Natural killer cell treated with Interleukin-12 subunit alpha and Interleukin-12 subunit beta and Interleukin-15 and Interleukin-18, amount 100 ng/mL, for 72 hours (primary cell): Measurements from ENCODE around the gene KIF6. TPM values are rescaled to one million over a fixed set of nuclear protein-coding genes. Genes with fewer than 3 reads are reported as not detected.
"Not testable (repeated sequence)": the region's sequence is repeated elsewhere in the genome, so short reads cannot be mapped to it uniquely, and the experiment has no call there.

Source experiments
- ATAC-seq, 2 donors: fragments of 150-1000 bp; cut with Tn5 transposase in 1 of 2; sonication (Bioruptor Pico), chemical (Tn5 transposase) in 1 of 2; 2 replicates each; pipeline ENCODE4 v1.10.0; 2021
- DNase-seq: peaks from one replicate; pipeline ENCODE4 v3.0.0; 2022; ENCODE audit warnings: low spot score
- H3K27ac Mint-ChIP-seq, 2 donors: 1 replicate in 1 of 2; 2 replicates in 1 of 2; pipeline ENCODE4 v1.8.0; 2022; ENCODE audit warnings: mixed read lengths in 2 of 2, mild to moderate bottlenecking in 1 of 2, moderate library complexity in 1 of 2
- H3K27me3 Mint-ChIP-seq, 2 donors: 1 replicate in 1 of 2; 2 replicates in 1 of 2; pipeline ENCODE4 v1.8.0; 2022; ENCODE audit warnings: mixed read lengths in 2 of 2
- H3K36me3 Mint-ChIP-seq: one replicate; pipeline ENCODE4 v1.8.0; 2022; ENCODE audit warnings: mixed read lengths
- H3K4me1 Mint-ChIP-seq, 2 donors: 1 replicate in 1 of 2; 2 replicates in 1 of 2; pipeline ENCODE4 v1.8.0; 2022; ENCODE audit warnings: low read depth in 2 of 2, mixed read lengths in 2 of 2, mild to moderate bottlenecking in 1 of 2
- H3K4me3 Mint-ChIP-seq: one replicate; pipeline ENCODE4 v1.8.0; 2022; ENCODE audit warnings: mixed read lengths
- H3K9me3 Mint-ChIP-seq: 2 replicates; pipeline ENCODE4 v1.8.0; 2022; ENCODE audit warnings: mixed read lengths
- total RNA-seq, 2 donors: library from RNA; stranded (reverse); gene quantifications; one replicate each; pipeline ENCODE4 v1.2.3, GENCODE V29; 2022

Gene KIF6
- total RNA-seq, 2 donors from 2014 or later, result not detected

- Mint-ChIP-seq H3K4me3 (no peak overlapping the region), H3K27ac (no peak overlapping the region), H3K9me3 (no peaks in the 10 kb centered on the region), H3K36me3 (no peaks in the 10 kb centered on the region), H3K27me3 (peaks cover 19 to 27% of the 10 kb centered on the region in 2 donors), H3K4me1 (no peaks in the 10 kb centered on the region)
- DNase-seq (no peak), ATAC-seq (no peak)
These were observed 203.2 kb downstream of the KIF6 start for GRCh38 chr6:39521958-39522357.

- no peak overlapping the region for H3K27ac Mint-ChIP-seq
- H3K27me3 Mint-ChIP-seq, result peaks cover 15 to 22% of the 10 kb centered on the region in 2 donors
- no peaks in the 10 kb centered on the region for H3K4me1 Mint-ChIP-seq
- DNase-seq (no peak), ATAC-seq (no peak)
- no peaks in the 10 kb centered on the region for H3K9me3 Mint-ChIP-seq
- H3K4me3 Mint-ChIP-seq, result no peak overlapping the region
- no peaks in the 10 kb centered on the region for H3K36me3 Mint-ChIP-seq
These were observed 204.3 kb downstream of the KIF6 start for GRCh38 chr6:39520916-39521315.

- DNase-seq (no peak), ATAC-seq (no peak)
- Mint-ChIP-seq H3K27me3 (peaks cover 16 to 23% of the 10 kb centered on the region in 2 donors), H3K36me3 (no peaks in the 10 kb centered on the region), H3K27ac (no peak overlapping the region), H3K4me3 (no peak overlapping the region), H3K9me3 (no peaks in the 10 kb centered on the region), H3K4me1 (no peaks in the 10 kb centered on the region)
These were observed 204.8 kb downstream of the KIF6 start for GRCh38 chr6:39520411-39520810.

- ATAC-seq (no peak), DNase-seq (no peak)
- Mint-ChIP-seq H3K36me3 (no peaks in the 10 kb centered on the region), H3K9me3 (no peaks in the 10 kb centered on the region), H3K4me3 (no peak overlapping the region), H3K4me1 (no peaks in the 10 kb centered on the region), H3K27me3 (peaks cover 20 to 38% of the 10 kb centered on the region in 2 donors), H3K27ac (no peak overlapping the region)
These were observed 207.0 kb downstream of the KIF6 start for GRCh38 chr6:39518221-39518620.

GRCh38 chr6:39517756-39518155 is 207.5 kb downstream of the KIF6 start:
- peaks cover 20 to 38% of the 10 kb centered on the region in 2 donors for H3K27me3 Mint-ChIP-seq
- ATAC-seq, result no peak
- no peaks in the 10 kb centered on the region for H3K4me1 Mint-ChIP-seq
- no peak for DNase-seq
- no peak overlapping the region for H3K4me3 Mint-ChIP-seq
- H3K27ac Mint-ChIP-seq, result no peak overlapping the region
- no peaks in the 10 kb centered on the region for H3K36me3 Mint-ChIP-seq
- no peaks in the 10 kb centered on the region for H3K9me3 Mint-ChIP-seq

- ATAC-seq, result no peak
- Mint-ChIP-seq H3K36me3 (no peaks in the 10 kb centered on the region), H3K4me3 (no peak overlapping the region), H3K9me3 (no peaks in the 10 kb centered on the region), H3K27me3 (peaks cover 20 to 38% of the 10 kb centered on the region in 2 donors), H3K4me1 (no peaks in the 10 kb centered on the region), H3K27ac (no peak overlapping the region)
- DNase-seq, result no peak
These were observed 208.7 kb downstream of the KIF6 start for GRCh38 chr6:39516471-39516870.

GRCh38 chr6:39515471-39515870 is 209.7 kb downstream of the KIF6 start:
- H3K9me3 Mint-ChIP-seq, result no peaks in the 10 kb centered on the region
- no peaks in the 10 kb centered on the region for H3K36me3 Mint-ChIP-seq
- no peak overlapping the region for H3K4me3 Mint-ChIP-seq
- H3K4me1 Mint-ChIP-seq, result no peaks in the 10 kb centered on the region
- ATAC-seq (no peak), DNase-seq (no peak)
- no peak overlapping the region for H3K27ac Mint-ChIP-seq
- H3K27me3 Mint-ChIP-seq, result peaks cover 20 to 38% of the 10 kb centered on the region in 2 donors

- no peak overlapping the region for H3K4me3 Mint-ChIP-seq
- ATAC-seq (no peak), DNase-seq (no peak)
- H3K27ac Mint-ChIP-seq, result no peak overlapping the region
- H3K27me3 Mint-ChIP-seq, result peaks cover 20 to 38% of the 10 kb centered on the region in 2 donors
- H3K36me3 Mint-ChIP-seq, result no peaks in the 10 kb centered on the region
- H3K9me3 Mint-ChIP-seq, result no peaks in the 10 kb centered on the region
- no peaks in the 10 kb centered on the region for H3K4me1 Mint-ChIP-seq
These were observed 210.2 kb downstream of the KIF6 start for GRCh38 chr6:39515006-39515405.

GRCh38 chr6:39509831-39510230 is 215.4 kb downstream of the KIF6 start:
- not testable (repeated sequence) for H3K36me3 Mint-ChIP-seq, H3K9me3 Mint-ChIP-seq, H3K4me3 Mint-ChIP-seq, H3K4me1 Mint-ChIP-seq, DNase-seq, H3K27ac Mint-ChIP-seq, ATAC-seq
- H3K27me3 Mint-ChIP-seq, result peaks cover 7 to 27% of the 10 kb centered on the region in 2 donors

- Mint-ChIP-seq H3K27me3 (peaks cover 6 to 32% of the 10 kb centered on the region in 2 donors), H3K27ac (no peak overlapping the region), H3K4me3 (no peak overlapping the region), H3K9me3 (peaks cover 4% of the 10 kb centered on the region), H3K4me1 (no peaks in the 10 kb centered on the region), H3K36me3 (peaks cover 5% of the 10 kb centered on the region)
- DNase-seq, result no peak
- ATAC-seq, result no peak
These were observed 216.7 kb downstream of the KIF6 start for GRCh38 chr6:39508515-39508914.

- Mint-ChIP-seq H3K36me3 (peaks cover 14% of the 10 kb centered on the region), H3K27ac (no peak overlapping the region), H3K27me3 (peaks cover 10 to 42% of the 10 kb centered on the region in 2 donors), H3K4me3 (no peak overlapping the region), H3K4me1 (no peaks in the 10 kb centered on the region), H3K9me3 (peaks cover 10% of the 10 kb centered on the region)
- DNase-seq (no peak), ATAC-seq (no peak)
These were observed 217.7 kb downstream of the KIF6 start for GRCh38 chr6:39507331-39507998.

- not testable (repeated sequence) for DNase-seq, ATAC-seq, H3K27ac Mint-ChIP-seq, H3K4me1 Mint-ChIP-seq, H3K4me3 Mint-ChIP-seq
- Mint-ChIP-seq H3K9me3 (peaks cover 31% of the 10 kb centered on the region), H3K36me3 (peaks cover 43% of the 10 kb centered on the region), H3K27me3 (peaks cover 33 to 54% of the 10 kb centered on the region in 2 donors)
These were observed 222.7 kb downstream of the KIF6 start for GRCh38 chr6:39502362-39502955.

GRCh38 chr6:39499053-39499452 is 226.2 kb downstream of the KIF6 start:
- ATAC-seq (no peak), DNase-seq (no peak)
- Mint-ChIP-seq H3K27ac (no peak overlapping the region), H3K36me3 (peaks cover 42% of the 10 kb centered on the region), H3K27me3 (peaks cover 38 to 56% of the 10 kb centered on the region in 2 donors), H3K4me1 (no peaks in the 10 kb centered on the region), H3K4me3 (no peak overlapping the region), H3K9me3 (peaks cover 31% of the 10 kb centered on the region)

GRCh38 chr6:39498096-39498495 is 227.1 kb downstream of the KIF6 start:
- Mint-ChIP-seq H3K27me3 (peaks cover 36 to 52% of the 10 kb centered on the region in 2 donors), H3K4me3 (no peak overlapping the region), H3K36me3 (peaks cover 35% of the 10 kb centered on the region), H3K4me1 (no peaks in the 10 kb centered on the region), H3K9me3 (peaks cover 31% of the 10 kb centered on the region), H3K27ac (no peak overlapping the region)
- no peak for DNase-seq
- no peak for ATAC-seq
